ENCODE results near the gene REEP1.

DNA sequence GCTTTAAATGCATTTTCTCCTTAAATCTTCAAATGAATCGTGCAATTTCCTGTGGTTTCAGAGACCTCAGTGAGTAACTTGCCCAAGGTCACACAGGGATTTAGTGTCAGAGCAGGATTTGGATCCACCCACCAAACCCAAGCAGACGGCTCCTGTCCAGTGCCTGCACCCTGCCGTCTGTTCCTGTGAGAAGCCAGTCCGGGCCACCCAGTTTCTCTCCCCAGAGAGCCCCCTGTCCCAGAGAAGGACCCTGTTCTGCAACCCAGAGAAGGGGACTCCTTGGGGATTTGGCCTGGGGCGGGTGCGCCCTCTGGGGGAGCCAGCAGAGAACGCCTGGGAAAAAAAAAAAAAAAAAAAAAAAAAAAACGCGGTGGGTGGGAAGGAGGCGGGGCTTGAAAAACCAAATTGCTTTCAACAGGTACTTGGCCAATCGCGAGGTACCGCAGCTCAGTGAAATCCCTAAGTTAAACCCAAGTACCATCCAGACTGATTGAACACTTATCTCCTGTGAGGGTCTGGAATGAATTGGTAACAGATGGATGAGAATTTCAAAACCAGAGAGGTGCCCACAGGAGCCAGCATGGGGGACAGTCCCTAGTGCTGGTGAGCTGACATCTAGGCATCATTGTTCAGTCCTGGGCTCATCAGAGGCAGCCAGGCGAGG, 30.9 kb upstream of the REEP1 start:
- TF ChIP-seq EZH2 (IDR thresholded peaks at IDR 0.05; ENCODE audit: borderline replicate concordance, low read length), result no peak
- TF ChIP-seq, protein P1, sequence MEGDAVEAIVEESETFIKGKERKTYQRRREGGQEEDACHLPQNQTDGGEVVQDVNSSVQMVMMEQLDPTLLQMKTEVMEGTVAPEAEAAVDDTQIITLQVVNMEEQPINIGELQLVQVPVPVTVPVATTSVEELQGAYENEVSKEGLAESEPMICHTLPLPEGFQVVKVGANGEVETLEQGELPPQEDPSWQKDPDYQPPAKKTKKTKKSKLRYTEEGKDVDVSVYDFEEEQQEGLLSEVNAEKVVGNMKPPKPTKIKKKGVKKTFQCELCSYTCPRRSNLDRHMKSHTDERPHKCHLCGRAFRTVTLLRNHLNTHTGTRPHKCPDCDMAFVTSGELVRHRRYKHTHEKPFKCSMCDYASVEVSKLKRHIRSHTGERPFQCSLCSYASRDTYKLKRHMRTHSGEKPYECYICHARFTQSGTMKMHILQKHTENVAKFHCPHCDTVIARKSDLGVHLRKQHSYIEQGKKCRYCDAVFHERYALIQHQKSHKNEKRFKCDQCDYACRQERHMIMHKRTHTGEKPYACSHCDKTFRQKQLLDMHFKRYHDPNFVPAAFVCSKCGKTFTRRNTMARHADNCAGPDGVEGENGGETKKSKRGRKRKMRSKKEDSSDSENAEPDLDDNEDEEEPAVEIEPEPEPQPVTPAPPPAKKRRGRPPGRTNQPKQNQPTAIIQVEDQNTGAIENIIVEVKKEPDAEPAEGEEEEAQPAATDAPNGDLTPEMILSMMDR (IDR thresholded peaks at IDR 0.05; ENCODE audit: low read length), result peak; percentile 69
